ENCODE measurements around the gene UNK.
"Not testable (repeated sequence)": the region's sequence is repeated elsewhere in the genome, so short reads cannot be mapped to it uniquely, and the experiment has no call there.

The UNK gene

DNA sequence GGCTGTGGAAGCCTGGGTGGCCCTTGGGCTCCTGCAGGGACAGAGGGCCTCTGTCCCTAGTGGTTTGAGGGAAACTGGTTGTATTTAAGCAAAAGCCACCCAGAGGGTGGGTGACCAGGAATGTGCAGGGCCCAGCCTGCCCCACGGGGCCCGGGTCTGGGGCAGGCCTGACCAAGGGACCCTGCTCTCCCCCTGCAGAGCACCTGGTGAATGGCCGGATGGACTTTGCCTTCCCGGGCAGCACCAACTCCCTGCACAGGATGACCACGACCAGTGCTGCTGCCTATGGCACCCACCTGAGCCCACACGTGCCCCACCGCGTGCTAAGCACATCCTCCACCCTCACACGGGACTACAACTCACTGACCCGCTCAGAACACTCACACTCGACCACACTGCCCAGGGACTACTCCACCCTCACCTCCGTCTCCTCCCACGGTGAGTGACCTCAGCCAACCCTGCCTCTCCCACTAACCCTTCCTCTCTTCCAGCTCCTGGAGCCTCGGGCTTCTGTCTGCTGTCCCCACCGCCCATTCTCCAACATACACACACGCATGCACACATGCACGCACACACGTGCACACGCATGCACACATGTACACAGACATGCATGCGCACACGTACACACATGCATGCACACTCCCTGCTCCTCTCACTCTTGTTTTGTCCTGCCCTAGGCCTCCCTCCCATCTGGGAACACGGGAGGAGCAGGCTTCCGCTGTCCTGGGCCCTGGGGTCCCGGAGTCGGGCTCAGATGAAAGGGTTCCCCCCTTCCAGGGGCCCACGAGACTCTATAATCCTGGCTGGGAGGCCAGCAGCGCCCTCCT is 30.0 kb upstream of the UNK start:
- no peak for DNase-seq

DNA sequence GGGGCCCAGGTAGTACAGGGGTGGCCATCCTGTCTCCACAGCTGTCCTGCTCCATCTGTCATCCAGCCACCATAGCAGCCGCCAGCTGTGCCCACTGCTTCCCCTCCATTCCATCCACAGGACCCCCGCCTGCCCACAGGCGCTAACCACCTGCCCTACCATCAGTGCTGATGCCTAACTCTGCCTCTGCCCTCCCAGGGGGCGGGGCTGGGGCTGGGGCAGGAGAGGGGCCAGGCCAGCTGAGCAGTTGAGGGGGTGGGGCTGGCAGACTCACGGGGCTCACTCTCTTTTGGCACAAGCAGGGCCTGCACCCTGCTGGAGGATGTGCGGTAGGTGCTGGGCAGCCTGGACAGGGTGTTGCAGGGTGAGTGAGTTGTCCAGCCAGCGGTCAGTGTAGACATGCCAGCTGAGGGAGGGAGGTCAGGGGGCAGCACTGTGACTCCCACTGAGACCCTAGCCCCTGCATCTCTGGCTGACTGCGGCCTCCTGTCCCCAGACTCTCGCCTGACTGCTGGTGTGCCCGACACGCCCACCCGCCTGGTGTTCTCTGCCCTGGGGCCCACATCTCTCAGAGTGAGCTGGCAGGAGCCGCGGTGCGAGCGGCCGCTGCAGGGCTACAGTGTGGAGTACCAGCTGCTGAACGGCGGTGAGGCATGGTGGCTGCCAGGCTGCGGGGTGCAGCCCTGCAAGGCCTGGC is 29.3 kb upstream of the UNK start:
- DNase-seq, result no peak

DNA sequence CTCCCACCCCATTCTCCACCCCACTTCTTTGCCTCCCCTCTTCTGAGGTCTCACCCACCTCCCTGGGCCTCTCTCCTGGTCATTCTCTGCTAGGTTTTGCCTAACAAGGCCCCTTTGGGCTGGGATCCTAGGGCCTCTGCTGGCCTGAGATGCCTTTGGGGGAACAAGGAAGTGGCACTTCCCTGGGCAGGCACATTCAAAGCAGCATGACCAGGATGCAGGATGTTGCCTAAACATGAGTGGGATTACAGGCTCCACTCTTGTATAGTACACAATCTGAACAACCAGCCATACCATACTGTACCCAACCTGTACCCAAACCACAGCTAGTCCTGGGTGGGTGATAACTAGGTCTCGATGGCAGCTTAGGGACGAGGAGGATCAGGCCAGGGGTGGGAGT is 28.6 kb upstream of the UNK start:
- DNase-seq, result no peak

DNA sequence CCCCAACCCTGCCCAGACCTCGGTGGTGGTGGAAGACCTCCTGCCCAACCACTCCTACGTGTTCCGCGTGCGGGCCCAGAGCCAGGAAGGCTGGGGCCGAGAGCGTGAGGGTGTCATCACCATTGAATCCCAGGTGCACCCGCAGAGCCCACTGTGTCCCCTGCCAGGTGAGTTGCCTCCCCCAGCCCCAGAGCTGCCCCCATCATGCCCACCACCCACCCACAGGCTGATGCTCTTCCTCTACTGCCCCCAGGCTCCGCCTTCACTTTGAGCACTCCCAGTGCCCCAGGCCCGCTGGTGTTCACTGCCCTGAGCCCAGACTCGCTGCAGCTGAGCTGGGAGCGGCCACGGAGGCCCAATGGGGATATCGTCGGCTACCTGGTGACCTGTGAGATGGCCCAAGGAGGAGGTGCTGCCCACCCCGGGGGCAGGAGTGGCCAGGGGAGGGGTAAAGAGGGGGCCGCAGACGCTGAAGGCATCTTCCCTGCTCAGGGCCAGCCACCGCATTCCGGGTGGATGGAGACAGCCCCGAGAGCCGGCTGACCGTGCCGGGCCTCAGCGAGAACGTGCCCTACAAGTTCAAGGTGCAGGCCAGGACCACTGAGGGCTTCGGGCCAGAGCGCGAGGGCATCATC is 28.0 kb upstream of the UNK start:
- DNase-seq, result no peak

DNA sequence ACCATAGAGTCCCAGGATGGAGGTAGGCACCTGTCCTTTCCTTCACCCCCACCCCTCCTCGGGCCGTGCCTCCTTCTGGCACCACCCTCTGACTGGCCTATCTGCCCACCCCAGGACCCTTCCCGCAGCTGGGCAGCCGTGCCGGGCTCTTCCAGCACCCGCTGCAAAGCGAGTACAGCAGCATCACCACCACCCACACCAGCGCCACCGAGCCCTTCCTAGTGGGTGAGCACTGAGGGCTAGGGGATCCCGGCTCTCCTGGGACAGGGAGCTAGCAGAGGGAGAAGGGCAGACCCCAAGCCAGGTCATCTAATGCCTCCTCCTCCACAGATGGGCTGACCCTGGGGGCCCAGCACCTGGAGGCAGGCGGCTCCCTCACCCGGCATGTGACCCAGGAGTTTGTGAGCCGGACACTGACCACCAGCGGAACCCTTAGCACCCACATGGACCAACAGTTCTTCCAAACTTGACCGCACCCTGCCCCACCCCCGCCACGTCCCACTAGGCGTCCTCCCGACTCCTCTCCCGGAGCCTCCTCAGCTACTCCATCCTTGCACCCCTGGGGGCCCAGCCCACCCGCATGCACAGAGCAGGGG is 27.4 kb upstream of the UNK start:
- DNase-seq, result no peak

DNA sequence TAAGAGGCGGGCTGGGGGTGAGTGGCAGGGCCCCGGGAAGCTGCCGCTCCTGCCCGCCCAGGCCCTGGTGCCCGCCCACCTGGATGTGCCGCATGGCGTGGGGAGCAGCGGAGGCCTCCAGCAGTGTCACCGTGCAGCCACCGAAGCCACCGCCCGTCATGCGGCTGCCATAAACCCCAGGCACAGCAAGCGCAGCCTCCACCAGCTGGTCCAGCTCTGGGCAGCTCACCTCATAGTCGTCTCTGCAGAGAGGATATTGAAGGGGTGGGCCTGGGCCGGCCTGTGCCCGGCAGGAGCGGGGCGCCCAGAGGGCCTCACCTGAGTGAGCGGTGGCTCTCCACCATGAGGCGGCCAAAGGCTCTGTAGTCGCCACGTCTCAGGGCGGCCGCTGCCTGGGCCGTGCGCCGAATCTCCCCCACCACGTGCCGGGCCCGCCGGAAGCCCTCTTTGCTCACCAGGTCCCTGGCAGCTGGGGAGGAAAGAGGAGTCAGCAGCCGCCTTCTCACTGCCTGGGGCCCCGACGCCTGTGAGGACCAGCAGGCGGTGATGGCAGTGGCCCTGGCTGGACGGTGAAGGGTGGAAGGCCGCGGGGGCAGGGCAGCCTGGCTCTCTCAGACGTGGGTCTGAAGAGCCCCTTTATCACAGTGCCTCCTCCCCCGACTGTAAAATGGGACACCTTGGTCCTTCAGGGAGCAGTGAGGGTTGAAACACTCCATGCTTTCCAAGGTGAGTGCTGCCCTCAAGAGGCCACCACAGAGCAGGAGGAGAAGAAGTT is 26.3 kb upstream of the UNK start:
- DNase-seq, result no peak

DNA sequence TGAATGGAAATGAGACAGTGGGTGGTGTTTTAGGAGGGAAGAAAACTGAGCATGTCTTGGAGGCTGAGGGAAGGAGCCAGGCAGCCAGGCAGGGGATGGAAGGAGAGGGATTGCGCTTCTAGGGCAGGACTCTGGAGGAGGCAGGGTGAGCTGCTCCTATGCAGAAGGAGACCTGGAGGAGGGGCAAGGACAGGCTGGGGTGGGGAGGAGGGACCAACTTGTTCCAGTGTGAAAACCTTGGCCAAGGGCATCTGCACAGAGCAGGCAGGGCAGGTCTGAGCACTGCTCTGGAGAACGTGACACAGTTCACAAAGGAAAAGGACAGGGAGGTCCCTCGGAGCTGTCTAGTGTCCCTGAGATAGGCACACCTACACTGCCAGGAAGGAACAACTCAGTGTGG is 25.1 kb upstream of the UNK start:
- DNase-seq, result no peak

DNA sequence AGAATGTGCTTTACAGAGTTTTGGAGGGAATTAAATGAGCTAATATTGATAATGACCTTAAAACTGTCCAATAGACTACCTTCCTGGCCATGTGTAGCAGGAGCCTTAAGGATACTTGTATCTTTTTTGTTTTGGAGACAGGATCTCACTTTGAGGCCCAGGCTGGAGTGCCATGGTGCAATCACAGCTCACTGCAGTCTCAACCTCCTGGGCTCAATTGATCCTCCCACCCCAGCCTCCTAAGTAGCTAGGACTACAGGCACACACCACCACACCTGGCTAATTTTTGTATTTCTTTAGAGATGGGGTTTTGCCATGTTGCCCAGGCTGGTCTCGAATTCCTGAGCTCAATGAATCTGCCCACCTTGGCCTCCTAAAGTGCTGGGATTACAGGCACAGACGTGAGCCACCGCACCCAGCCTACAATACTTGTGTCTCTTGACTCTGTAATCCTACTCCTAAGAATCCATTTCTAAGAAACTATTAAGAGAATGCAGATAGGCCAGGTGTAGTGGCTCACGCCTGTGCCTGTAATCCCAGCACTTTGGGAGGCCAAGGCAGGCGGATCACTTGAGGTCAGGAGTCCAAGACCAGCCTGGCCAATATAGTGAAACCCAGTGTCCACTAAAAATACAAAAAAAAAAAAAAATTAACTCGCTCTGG is 24.5 kb upstream of the UNK start:
- DNase-seq, result not testable (repeated sequence)

DNA sequence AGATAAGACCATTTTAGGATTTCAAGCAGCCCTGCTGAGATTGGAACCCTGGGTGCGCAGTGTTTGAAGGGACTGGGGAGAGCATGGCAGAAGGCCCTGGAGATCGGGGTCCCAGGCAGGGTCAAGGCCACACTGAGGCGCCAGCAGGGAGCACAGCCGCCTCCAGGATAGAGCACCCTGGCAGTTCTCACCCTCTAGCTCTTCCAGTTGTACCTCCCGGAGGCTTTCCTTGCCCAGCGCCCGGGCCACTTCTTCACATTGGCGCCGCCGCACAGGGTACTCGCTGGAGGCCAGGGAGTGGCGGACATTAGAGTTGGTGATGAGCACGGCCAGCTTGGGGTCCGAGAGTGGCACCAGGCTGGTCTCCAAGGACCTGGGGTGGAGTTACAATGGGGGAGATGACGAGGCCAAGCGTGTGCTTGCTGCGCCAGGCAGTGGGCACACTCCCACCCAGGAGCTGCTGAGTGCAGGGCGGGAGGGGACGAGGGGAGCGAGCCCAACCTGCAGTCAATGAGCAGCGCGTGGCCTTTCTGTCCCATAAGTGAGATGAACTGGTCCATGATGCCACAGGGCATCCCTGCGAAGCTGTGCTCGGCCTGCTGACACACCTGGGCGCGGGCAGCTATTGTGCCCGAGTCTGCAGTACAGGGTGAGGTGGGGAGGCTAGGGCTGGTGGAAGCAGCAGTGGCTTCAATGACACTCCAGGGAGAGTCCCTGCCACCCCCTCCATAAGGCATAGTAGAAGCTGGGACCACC is 21.9 kb upstream of the UNK start:
- no peak for DNase-seq

DNA sequence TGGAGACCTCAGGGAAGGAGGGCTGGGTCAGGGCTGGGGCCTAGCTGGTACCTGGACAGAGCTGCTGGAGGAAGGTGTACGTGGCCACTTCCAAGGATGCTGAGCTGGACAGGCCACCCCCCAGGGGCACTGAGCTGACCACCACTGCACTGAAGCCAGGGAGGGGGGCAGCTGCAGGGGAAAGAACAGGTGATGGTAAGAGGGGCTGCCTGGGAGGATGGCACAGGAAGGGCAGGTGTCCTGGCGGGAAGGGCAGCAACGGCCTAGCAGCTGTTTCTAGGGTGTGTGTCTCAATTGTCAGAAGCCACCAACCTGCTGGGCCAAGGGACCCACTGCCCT is 21.4 kb upstream of the UNK start:
- DNase-seq, result no peak

DNA sequence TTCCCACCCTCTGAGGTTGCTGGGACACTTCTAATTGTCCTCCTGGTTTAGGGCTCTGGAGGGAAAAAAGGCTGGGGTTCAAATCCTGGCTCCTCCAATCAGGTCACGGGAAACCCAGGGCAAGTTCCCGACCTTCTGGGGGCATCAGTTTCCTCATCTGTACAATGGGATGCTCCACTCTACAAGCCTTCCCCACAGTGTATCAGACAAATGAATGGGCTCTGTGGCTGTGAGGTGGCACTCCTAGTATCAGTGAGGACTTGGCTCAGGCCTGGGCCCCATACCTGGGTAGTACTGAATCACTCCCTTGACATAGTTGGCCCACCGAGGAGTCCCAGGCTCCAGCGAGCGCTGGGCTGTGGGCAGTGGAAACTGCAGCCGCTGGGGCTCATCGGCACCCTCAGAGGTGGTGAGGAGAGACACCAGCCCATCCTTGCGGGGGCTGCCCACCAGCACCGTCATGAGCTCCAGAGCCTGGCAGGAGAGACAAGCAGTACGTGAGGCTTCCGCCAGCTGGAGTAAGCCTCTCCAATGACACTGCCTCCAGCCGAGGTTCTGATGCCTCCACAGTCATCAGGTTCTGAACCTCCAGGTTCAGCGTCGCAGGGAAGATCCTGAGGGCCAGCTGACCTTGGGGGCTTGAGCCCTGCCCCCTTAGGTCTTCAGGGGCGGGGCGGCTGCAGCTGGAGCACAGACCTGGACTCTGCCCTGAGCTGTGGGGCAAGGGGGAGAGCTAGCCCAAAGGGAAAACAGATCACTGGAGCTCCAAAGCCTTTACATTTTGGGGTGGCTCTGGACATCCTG is 20.8 kb upstream of the UNK start:
- no peak for DNase-seq

DNA sequence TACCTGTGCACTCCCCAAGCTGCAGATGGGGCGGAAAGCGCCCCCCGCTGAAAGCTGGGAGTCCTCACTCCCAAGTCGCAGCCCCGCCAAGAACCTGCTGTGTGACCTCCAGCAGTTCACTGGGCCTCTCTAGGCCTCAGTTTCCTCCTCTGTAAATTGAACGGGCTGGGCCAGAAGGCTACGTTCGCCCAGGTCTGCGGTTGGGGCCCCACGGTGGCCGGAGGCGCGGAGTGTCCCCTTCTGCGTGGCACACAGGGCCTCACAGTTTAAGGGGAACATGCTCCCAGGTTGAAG is 20.2 kb upstream of the UNK start:
- no peak for DNase-seq

DNA sequence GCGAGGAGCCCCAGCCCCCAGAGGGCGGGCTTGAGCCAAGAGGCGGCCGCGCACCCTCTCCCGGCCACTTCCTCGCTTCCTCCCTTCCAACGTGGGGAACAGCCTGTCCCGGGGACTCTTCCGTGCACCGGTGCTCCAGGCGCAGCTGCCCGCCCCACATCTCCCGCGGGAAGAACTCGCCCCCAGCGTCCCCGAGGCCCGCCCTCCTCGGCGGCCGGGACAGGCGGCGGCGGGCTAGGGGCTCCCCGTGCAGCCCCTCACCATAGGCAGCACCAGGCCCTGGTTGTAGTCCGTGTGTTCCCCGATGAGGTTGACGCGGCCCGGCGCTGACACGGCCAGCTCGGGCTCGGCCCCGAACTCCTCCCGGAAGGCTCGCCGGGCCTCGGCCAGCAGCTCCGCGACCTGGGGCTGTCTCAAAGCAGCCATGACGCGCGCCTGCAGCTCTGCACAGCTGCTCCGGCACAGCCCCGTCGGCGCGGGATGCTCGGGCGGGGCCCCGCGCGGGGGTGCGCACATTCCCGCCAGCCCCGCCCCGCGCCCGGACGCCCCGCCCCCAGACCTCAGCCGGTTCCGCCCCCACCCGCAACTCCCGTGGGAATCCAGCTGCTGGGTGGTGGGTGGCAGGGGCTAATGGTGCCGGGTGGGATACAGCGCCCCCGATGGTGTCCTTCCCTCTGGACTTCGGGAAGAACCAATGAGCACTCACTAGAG is 19.7 kb upstream of the UNK start, which contains the start of gene GALK1:
GALK1 (minus strand) TSS at position 482 of the 711 bp plus-strand sequence; CDS start at position 426, 56 bp downstream.
- peak; percentile 58 to 81 (median 69) for DNase-seq

DNA sequence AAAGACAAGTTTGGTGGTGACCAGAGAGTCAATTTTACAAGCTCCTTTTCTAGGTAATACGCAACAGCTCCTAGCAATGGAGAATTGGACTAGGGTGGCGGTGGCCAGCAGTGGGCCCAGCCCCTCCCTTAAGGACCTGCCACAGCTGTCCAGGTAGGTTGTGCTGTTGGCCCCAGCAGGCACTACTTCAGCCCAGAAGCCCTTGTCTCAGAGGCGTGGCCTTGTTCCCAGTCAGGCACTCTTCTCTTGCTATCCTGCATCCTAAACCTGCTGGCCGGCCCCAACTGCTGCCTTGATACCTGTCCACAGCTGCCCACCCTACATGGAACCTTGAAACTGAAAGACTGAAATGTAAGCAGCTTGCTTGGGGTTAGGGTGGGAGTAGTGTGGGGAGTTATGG is 18.6 kb upstream of the UNK start:
- DNase-seq, result no peak

DNA sequence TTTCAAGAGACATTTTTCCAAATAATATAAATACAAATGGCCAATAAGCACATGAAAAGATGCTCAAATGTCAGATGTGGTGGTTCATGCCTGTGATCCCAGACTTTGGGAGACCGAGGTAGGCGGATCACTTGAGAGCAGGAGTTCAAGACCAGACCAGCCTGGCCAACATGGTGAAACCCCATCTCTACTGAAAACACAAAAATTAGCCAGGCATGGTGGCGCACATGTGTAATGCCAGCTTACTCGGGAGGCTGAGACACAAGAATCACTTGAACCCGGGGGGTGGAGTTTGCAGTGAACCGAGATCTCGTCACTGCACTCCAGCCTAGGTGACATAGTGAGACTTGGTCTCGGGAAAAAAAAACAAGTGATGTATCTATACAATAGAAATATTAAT is 16.7 kb upstream of the UNK start:
- DNase-seq, result no peak

DNA sequence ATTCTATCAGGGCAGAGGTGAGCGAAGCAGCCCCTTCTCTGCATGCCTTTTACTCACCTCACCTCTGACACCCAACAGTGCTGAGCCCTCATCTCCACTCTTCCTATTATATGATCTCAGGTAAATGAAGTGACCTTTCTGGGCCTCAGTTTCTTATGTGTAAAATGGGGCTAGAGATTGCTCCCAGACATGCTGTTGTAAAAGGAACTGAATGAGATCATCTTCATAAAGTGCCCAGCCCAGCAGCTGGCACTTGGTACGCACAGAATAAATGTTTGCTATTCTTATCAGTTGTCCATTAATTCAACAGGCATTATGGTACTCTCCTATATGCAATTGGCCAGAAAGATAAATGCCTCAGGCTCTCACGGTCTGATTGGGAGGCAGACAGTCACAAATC is 15.1 kb upstream of the UNK start:
- no peak for DNase-seq

DNA sequence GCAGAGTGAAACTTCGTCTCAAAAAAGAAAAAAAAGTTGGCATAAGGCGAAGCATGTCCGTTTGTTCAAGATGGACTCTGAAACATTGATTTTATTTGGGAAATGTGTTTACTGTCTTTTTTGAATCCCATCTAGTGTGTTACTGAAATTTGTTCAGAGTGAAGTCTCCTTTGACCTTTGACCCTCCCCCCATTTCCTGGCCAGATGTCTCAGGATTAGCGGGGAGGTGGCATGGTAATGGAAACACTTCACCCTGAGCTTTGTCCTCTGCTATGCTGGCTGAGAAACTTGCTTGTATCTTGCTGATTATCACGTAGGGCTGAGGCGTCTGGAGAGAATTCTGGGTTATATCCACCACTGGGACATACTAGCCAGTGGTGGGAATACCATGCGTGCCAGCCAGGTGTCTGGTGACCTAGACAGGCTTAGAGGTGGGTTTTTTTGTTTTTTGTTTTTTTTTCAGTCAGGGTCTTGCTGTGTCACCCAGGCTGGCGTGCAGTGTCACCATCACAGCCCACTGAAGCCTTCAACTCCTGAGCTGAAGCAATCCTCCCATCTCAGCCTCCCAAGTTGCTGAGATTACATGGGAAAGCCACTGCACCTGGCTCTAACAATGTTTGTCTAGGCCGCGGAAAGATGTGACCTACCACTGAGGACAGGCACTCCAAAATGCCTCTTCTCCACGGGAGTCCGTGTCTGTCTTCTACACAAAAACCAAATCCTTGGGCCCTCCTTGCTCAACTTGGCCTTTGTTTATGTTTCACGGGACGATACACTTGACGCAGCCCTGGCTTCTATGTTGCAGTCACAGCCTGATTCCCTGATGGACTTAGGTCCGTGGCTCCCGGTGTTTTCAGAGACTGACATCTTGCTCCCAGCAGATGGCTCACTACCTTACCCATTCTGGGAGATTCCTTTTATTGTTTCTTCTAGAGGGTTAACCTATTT is 13.0 kb upstream of the UNK start:
- no peak for DNase-seq

DNA sequence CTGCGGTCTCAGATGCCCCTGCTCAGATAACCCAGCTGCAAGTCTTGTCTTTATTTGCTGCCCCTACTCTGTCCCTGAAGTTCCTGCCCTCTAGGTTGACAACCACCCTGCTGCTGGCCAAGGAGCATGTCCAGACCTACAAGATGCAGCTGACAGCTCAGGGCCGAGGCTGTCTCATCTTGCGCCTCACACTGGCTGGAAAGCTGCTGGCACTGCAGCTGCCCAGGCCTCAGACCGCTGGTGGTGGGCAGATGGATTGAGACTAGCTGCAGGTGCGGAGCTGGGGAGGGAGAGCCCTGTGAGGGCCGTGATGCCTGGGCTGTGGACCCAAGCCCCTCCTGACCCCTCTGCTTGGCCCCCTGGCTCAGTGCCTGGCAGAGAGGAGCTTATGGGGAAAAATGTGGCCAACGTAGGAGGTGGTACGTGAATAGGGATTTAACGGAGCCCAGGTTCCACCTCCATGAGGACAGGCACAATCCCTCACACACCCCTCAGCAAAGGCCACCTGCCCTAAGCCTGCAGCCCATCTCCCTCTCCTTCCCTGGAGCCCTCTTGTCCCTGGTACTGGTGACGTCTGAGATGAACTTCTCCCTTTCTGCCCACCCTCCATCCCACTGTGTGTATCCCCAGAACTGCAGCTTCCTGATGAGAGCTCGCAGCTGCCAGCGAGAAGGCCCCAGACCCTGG is 11.3 kb upstream of the UNK start:
- no peak for DNase-seq

Data from T-helper 1 cell (primary cell).